Activated CD8-positive, alpha-beta T cell treated with anti-CD3 and anti-CD28 coated beads for 36 hours (primary cell): ENCODE results near the gene KRT23. TPM values are rescaled to one million over a fixed set of nuclear protein-coding genes. Genes with fewer than 3 reads are reported as not detected.

Source experiments
- ATAC-seq: fragments of 200-7000 bp; cut with Tn5 transposase; one replicate; pipeline ENCODE4 v1.10.0; 2021; ENCODE audit warnings: mild to moderate bottlenecking, moderate library complexity
- CTCF ChIA-PET: fragments of 350-600 bp; sonication (Branson Sonifier 250); formaldehyde crosslinking; loops from one replicate; lab custom pipeline; 2021; ENCODE audit warnings: antibody characterized with exemption; lab: Charles Lee
- POLR2A ChIA-PET: fragments of 350-600 bp; sonication (Branson Sonifier 250); formaldehyde crosslinking; loops from one replicate; lab custom pipeline; 2021; ENCODE audit warnings: antibody characterized with exemption; lab: Charles Lee
- DNase-seq: peaks from one replicate; pipeline ENCODE4 v3.0.0-alpha.2; 2020
- H3K27ac Mint-ChIP-seq: one replicate; pipeline ENCODE4 v1.8.0; 2021; ENCODE audit warnings: mild to moderate bottlenecking, mixed read lengths
- H3K27me3 Mint-ChIP-seq: one replicate; pipeline ENCODE4 v1.8.0; 2021; ENCODE audit warnings: mixed read lengths
- H3K36me3 Mint-ChIP-seq: one replicate; pipeline ENCODE4 v1.8.0; 2021; ENCODE audit warnings: low read depth, mixed read lengths
- H3K4me1 Mint-ChIP-seq: one replicate; pipeline ENCODE4 v1.8.0; 2021; ENCODE audit warnings: low read depth, mixed read lengths
- H3K4me3 Mint-ChIP-seq: one replicate; pipeline ENCODE4 v1.8.0; 2021; ENCODE audit warnings: mild to moderate bottlenecking, moderate library complexity, mixed read lengths
- H3K9me3 Mint-ChIP-seq: one replicate; pipeline ENCODE4 v1.8.0; 2021; ENCODE audit warnings: mixed read lengths
- intact Hi-C: fragments of 100-400 bp; cut with micrococcal nuclease; formaldehyde crosslinking; loops from one replicate; pipeline ENCODE4 v1.10.0; 2022
- total RNA-seq, 2 experiments: library from RNA; stranded (reverse); gene quantifications; one replicate each; pipeline ENCODE4 v1.2.3, GENCODE V29; 2021
- TF ChIP-seq, protein P1 (sequence below): fragments of 200-600 bp; IDR thresholded peaks from one replicate; pipeline ENCODE4 v1.8.0; 2022; ENCODE audit warnings: antibody characterized with exemption, mild to moderate bottlenecking

KRT23 gene
- total RNA-seq, 2 experiments from 2014 or later = not detected

DNA sequence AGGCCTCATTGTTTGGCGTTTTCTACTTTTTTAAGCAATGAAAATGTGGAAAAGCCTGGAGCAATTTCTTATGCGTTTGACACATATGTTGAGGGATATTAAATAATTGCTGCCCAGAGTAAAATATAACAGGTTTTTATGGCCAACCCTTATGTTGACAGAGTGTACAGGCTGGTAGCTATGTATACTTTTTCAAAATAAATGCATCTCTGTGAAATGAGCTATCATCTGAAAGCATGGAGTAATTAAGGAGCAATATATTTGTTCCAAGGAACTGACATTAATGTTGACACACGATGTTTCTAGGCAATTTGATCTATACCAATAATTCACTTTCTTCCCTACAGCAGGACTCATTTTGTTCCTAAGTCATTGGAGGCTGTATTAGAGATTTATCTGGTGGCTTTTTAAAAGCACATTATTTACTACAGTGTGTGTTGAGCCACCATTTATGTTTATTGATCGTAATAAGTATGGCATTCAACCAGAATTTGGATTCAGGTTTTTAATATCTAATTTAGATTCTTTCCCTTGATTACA is 40.5 kb downstream of the KRT23 start:
- H3K9me3 Mint-ChIP-seq = no peaks in the 10 kb centered on the region
- intact Hi-C loops = no loop called here
- peaks cover 30% of the 10 kb centered on the region for H3K27me3 Mint-ChIP-seq
- ATAC-seq (no peak), DNase-seq (no peak)
- no peaks in the 10 kb centered on the region for H3K36me3 Mint-ChIP-seq
- POLR2A ChIA-PET = interaction anchor here (1.0 kb wide), 1 partner anchor 35 kb away, joined by 3 read pairs; no protein-coding TSS in a partner anchor
- peaks cover 2% of the 10 kb centered on the region for H3K4me1 Mint-ChIP-seq
- no peak overlapping the region for H3K4me3 Mint-ChIP-seq
- CTCF ChIA-PET = no interaction called here
- no peak overlapping the region for H3K27ac Mint-ChIP-seq
- TF ChIP-seq, protein P1, sequence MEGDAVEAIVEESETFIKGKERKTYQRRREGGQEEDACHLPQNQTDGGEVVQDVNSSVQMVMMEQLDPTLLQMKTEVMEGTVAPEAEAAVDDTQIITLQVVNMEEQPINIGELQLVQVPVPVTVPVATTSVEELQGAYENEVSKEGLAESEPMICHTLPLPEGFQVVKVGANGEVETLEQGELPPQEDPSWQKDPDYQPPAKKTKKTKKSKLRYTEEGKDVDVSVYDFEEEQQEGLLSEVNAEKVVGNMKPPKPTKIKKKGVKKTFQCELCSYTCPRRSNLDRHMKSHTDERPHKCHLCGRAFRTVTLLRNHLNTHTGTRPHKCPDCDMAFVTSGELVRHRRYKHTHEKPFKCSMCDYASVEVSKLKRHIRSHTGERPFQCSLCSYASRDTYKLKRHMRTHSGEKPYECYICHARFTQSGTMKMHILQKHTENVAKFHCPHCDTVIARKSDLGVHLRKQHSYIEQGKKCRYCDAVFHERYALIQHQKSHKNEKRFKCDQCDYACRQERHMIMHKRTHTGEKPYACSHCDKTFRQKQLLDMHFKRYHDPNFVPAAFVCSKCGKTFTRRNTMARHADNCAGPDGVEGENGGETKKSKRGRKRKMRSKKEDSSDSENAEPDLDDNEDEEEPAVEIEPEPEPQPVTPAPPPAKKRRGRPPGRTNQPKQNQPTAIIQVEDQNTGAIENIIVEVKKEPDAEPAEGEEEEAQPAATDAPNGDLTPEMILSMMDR = no peak

DNA sequence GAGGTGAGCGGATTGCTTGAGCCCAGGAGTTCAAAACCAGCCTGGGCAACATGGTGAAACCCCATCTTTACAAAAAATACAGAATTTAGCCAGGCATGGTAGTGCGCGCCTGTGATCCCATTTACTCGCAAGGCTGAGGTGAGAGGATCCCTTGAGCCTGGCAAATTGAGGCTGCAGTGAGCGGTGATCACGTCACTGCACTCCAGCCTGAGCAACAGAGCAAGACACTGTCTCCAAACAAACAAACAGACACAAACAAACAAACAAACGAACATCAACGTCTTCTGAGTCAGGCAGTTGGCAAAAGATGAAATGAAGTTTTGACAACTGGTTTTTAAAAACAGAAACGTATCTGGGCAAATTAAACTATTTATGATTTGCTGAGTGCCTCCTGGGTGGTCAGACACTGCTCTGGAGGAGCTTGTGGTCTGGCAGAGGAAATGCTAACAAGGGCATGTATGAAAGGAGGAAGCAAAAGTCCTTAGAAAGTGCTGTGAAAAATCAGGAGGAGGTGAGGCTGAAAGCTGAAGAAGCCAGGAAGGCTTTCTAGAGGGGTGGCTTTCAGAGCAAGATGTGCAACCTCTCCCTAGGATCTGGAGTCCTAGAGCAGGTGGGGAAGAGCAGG is 42.2 kb downstream of the KRT23 start:
- no peak for DNase-seq
- intact Hi-C loops = no loop called here
- H3K9me3 Mint-ChIP-seq = no peaks in the 10 kb centered on the region
- peaks cover 29% of the 10 kb centered on the region for H3K27me3 Mint-ChIP-seq
- ATAC-seq = no peak
- H3K27ac Mint-ChIP-seq = no peak overlapping the region
- H3K36me3 Mint-ChIP-seq = no peaks in the 10 kb centered on the region
- ChIA-PET CTCF (no interaction called here), POLR2A (interaction anchor here (0.5 kb wide), 1 partner anchor 731 kb away, joined by 3 read pairs; no protein-coding TSS in a partner anchor)
- TF ChIP-seq, protein P1 = no peak
- no peak overlapping the region for H3K4me3 Mint-ChIP-seq
- no peaks in the 10 kb centered on the region for H3K4me1 Mint-ChIP-seq

DNA sequence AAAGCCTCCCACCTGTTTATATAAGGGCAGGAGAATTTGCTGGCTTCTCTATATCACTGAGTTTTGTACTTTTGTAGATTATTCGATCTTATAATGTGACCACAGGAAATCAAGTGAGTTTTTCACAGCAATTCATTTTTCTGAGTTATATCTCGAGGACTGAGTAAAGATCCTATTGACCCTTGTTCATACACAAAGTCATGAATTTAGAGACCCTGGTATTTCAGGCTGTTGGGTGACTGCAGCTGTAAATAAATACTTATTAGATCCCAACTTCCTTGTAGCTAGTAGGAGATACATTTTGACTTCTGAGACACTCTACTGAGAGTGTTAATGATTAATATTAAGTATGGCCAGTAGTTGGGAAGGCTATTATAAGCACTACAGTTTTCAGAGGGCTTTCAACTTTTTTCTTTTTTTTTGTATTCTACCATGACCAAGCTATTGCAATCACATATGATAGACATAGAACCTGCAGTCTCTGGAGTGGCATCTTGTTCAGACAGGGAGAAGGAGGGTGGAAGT is 49.2 kb downstream of the KRT23 start:
- H3K27me3 Mint-ChIP-seq = peaks cover 35% of the 10 kb centered on the region
- intact Hi-C loops = no loop called here

DNA sequence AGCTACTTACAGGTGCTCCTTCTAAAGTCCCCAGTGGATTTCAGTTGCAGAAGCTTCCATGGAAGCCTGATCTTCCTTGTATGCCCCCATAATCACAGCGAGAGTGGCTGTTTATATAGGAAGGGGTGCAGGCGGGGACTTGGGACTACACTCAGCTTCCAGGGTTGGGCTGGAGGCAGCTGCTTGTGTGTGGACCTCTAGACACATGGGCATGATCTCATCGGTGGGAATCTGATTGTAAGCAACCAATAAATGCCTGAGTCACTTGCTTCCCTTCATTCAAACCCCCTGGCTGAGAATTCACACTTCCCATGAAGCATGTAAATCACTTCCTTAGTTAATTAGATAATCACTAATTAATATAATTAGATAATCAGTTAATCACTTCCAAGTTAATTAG is 51.4 kb downstream of the KRT23 start:
- no peaks in the 10 kb centered on the region for H3K9me3 Mint-ChIP-seq
- H3K4me3 Mint-ChIP-seq = no peak overlapping the region
- H3K27me3 Mint-ChIP-seq = peaks cover 32% of the 10 kb centered on the region
- DNase-seq (no peak), ATAC-seq (no peak)
- no peaks in the 10 kb centered on the region for H3K36me3 Mint-ChIP-seq
- ChIA-PET CTCF (interaction anchor here (1.3 kb wide), 1 partner anchor 763 kb away, joined by 3 read pairs; no protein-coding TSS in a partner anchor), POLR2A (no interaction called here)
- intact Hi-C loops = no loop called here
- TF ChIP-seq, protein P1 = no peak
- H3K4me1 Mint-ChIP-seq = no peaks in the 10 kb centered on the region
- no peak overlapping the region for H3K27ac Mint-ChIP-seq

More for the DNA sequence above, 49.2 kb downstream of the KRT23 start:
- DNase-seq (no peak), ATAC-seq (no peak)
- H3K27ac Mint-ChIP-seq = no peak overlapping the region
- H3K4me1 Mint-ChIP-seq = no peaks in the 10 kb centered on the region
- H3K9me3 Mint-ChIP-seq = no peaks in the 10 kb centered on the region
- H3K4me3 Mint-ChIP-seq = no peak overlapping the region
- ChIA-PET CTCF (no interaction called here), POLR2A (no interaction called here)
- TF ChIP-seq, protein P1 = no peak
- H3K36me3 Mint-ChIP-seq = no peaks in the 10 kb centered on the region
